Uterus (tissue), 4 donors: Measurements from ENCODE around the gene ROPN1. TPM values are rescaled to one million over a fixed set of nuclear protein-coding genes. Genes with fewer than 3 reads are reported as not detected.

ENCODE experiments used
- DNase-seq, 2 donors: peaks; one replicate each; pipeline ENCODE4 v3.0.0-alpha.2; 2019 to 2020
- H3K27ac ChIP-seq, 2 donors: fragments of 200-600 bp; sonication (generic); 1 replicate in 1 of 2; 2 replicates in 1 of 2; pipeline ENCODE4 v1.5.1; 2016 to 2018
- H3K27me3 ChIP-seq, 2 donors: fragments of 200-600 bp; sonication (generic); one replicate each; pipeline ENCODE4 v1.5.1; 2018 to 2019; ENCODE audit warnings: control low read depth in 1 of 2
- H3K36me3 ChIP-seq, 2 donors: fragments of 200-600 bp; sonication (generic); one replicate each; pipeline ENCODE4 v1.5.1; 2019; ENCODE audit warnings: control low read depth in 1 of 2
- H3K4me1 ChIP-seq, 2 donors: fragments of 200-600 bp; sonication (generic); one replicate each; pipeline ENCODE4 v1.5.1; 2018 to 2019; ENCODE audit warnings: control low read depth in 1 of 2
- H3K4me3 ChIP-seq, 2 donors: fragments of 200-600 bp; sonication (generic); 1 replicate in 1 of 2; 2 replicates in 1 of 2; pipeline ENCODE4 v1.5.1; 2018 to 2019; ENCODE audit warnings: mild to moderate bottlenecking in 1 of 2
- H3K9me3 ChIP-seq, 2 donors: fragments of 200-600 bp; sonication (generic); one replicate each; pipeline ENCODE4 v1.5.1; 2019; ENCODE audit warnings: control low read depth in 1 of 2
- POLR2A ChIP-seq, 2 donors: fragments of 450-650 bp; IDR thresholded peaks; one replicate each; pipeline ENCODE4 v1.6.1; 2016; ENCODE audit warnings: antibody characterized with exemption in 2 of 2, mild to moderate bottlenecking in 1 of 2, moderate library complexity in 1 of 2
- intact Hi-C: fragments of 100-400 bp; cut with DNase I; formaldehyde crosslinking; loops from one replicate; pipeline ENCODE4 v1.15.1; 2023; ENCODE audit warnings: low total_unique reads
- total RNA-seq, 4 donors: library from RNA; depleted of rRNA in 3 of 4; stranded (reverse); fragments of >200 nt in 3 of 4; gene quantifications; one replicate each; pipeline versions ENCODE4 v1.1.0 to v1.2.4, GENCODE V29; 2014 to 2023
- TF ChIP-seq, protein P1 (sequence below), 4 experiments: fragments of 200-600 bp in 2 of 4; fragments of 450-650 bp in 2 of 4; sonication (generic) in 2 of 4; IDR thresholded peaks; one replicate each; pipeline ENCODE4 v1.5.1; 2016 to 2019; ENCODE audit warnings: antibody characterized with exemption in 4 of 4, mild to moderate bottlenecking in 2 of 4, moderate library complexity in 1 of 4
- donor health status: DM: yes; HTN: yes; CAD: no.

ROPN1 gene
- total RNA-seq, 4 donors from 2014 or later, result not detected

- TF ChIP-seq POLR2A (IDR thresholded peaks at IDR 0.05), result no peak
- TF ChIP-seq, protein P1, sequence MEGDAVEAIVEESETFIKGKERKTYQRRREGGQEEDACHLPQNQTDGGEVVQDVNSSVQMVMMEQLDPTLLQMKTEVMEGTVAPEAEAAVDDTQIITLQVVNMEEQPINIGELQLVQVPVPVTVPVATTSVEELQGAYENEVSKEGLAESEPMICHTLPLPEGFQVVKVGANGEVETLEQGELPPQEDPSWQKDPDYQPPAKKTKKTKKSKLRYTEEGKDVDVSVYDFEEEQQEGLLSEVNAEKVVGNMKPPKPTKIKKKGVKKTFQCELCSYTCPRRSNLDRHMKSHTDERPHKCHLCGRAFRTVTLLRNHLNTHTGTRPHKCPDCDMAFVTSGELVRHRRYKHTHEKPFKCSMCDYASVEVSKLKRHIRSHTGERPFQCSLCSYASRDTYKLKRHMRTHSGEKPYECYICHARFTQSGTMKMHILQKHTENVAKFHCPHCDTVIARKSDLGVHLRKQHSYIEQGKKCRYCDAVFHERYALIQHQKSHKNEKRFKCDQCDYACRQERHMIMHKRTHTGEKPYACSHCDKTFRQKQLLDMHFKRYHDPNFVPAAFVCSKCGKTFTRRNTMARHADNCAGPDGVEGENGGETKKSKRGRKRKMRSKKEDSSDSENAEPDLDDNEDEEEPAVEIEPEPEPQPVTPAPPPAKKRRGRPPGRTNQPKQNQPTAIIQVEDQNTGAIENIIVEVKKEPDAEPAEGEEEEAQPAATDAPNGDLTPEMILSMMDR (IDR thresholded peaks at IDR 0.05), result no peak
- no peaks in the 10 kb centered on the region for H3K27me3 ChIP-seq
- no peak overlapping the region for H3K4me3 ChIP-seq
- H3K27ac ChIP-seq, result no peak overlapping the region
- H3K36me3 ChIP-seq, result no peaks in the 10 kb centered on the region
- no peak for DNase-seq
- intact Hi-C loops, result no loop called here
- H3K9me3 ChIP-seq, result peaks cover 0 to 11% of the 10 kb centered on the region in 2 donors
- no peaks in the 10 kb centered on the region for H3K4me1 ChIP-seq
These were observed 72.6 kb downstream of the ROPN1 start for GRCh38 chr3:123919353-123919752.

Other genes with a start within 250 kb of the ROPN1 start
- gene MYLK, start 107.8 kb downstream of the ROPN1 start, total RNA-seq, result 1,000 to 10,000 TPM in 1 of 4 donors, 100 to 1,000 TPM in 3; 420 to 1,252 (median 768) TPM
- gene CCDC14, start 30.9 kb downstream of the ROPN1 start, total RNA-seq, result 10 to 100 TPM; 12.3 to 98.4 (median 63.0) TPM
- gene KALRN, start 41.2 kb upstream of the ROPN1 start, total RNA-seq, result 10 to 100 TPM; 25.3 to 94.1 (median 63.6) TPM